Endothelial cell of umbilical vein (primary cell): ENCODE data around the gene SLC7A4. TPM values are rescaled to one million over a fixed set of nuclear protein-coding genes. Genes with fewer than 3 reads are reported as not detected.
"Not testable (repeated sequence)": the region's sequence is repeated elsewhere in the genome, so short reads cannot be mapped to it uniquely, and the experiment has no call there.

Experiments used
- BruUV-seq: library from RNA; stranded (reverse); fragments of 400-500 nt; replicated peaks from 2 replicates; lab custom pipeline; 2021; lab: Mats Ljungman, UMichigan
- CTCF ChIA-PET: fragments of 300-600, 350-600 bp; sonication (Branson Sonifier 250); formaldehyde crosslinking; loops from one replicate; lab custom pipeline; 2021; ENCODE audit warnings: antibody characterized with exemption, inconsistent platforms; lab: Charles Lee
- POLR2A ChIA-PET: fragments of 300-600, 350-600 bp; sonication (Branson Sonifier 250); formaldehyde crosslinking; loops from one replicate; lab custom pipeline; 2021; ENCODE audit warnings: antibody characterized with exemption, inconsistent platforms; lab: Charles Lee
- DNase-seq: peaks from one replicate; pipeline ENCODE4 v3.0.0-alpha.2; 2011; ENCODE audit warnings: low read depth, low spot score
- FAIRE-seq: peaks from 2 replicates; lab custom pipeline; 2011; peaks lifted over from hg19 to GRCh38; lab: Jason Lieb, UNC
- H2AFZ ChIP-seq: 2 replicates; pipeline ENCODE4 v1.6.0; 2012; ENCODE audit warnings: low read depth, low read length, control low read depth, inconsistent platforms
- H3K27ac ChIP-seq: 2 replicates; pipeline ENCODE4 v1.5.1; 2011; ENCODE audit warnings: low read depth, mild to moderate bottlenecking, control low read depth, low read length, moderate library complexity; ENCODE audit not compliant: insufficient read depth
- H3K27me3 ChIP-seq, 2 experiments: 2 replicates each; pipeline versions ENCODE4 v1.6.0 to v1.6.1; 2011; ENCODE audit warnings: low read length in 2 of 2, mixed read lengths in 1 of 2; ENCODE audit not compliant: control insufficient read depth in 2 of 2, insufficient read depth in 2 of 2
- H3K36me3 ChIP-seq, 2 experiments: 2 replicates in 1 of 2; 3 replicates in 1 of 2; pipeline ENCODE4 v1.5.1; 2011; ENCODE audit warnings: low read length in 2 of 2, mild to moderate bottlenecking in 1 of 2, moderate library complexity in 1 of 2; ENCODE audit not compliant: control insufficient read depth in 2 of 2, insufficient read depth in 2 of 2; ENCODE audit errors: extremely low read depth in 1 of 2
- H3K4me1 ChIP-seq: 3 replicates; pipeline ENCODE4 v1.5.1; 2011; ENCODE audit warnings: mild to moderate bottlenecking, low read length; ENCODE audit not compliant: control insufficient read depth, insufficient read depth; ENCODE audit errors: extremely low read depth
- H3K4me2 ChIP-seq: 2 replicates; pipeline ENCODE4 v1.6.1; 2011; ENCODE audit warnings: low read length, control low read depth, mixed read lengths; ENCODE audit not compliant: insufficient read depth
- H3K4me3 ChIP-seq, 3 experiments: fragments of 200-600 bp in 1 of 3; sonication (generic), shearing (Covaris generic) in 1 of 3; replicated peaks in 1 of 3; 2 replicates each; pipeline ENCODE4 v1.5.1; 2011 to 2016; ENCODE audit warnings: control low read depth in 3 of 3, low read length in 3 of 3, mild to moderate bottlenecking in 2 of 3, inconsistent platforms in 1 of 3, low read depth in 1 of 3, moderate library complexity in 1 of 3; ENCODE audit not compliant: insufficient read depth in 1 of 3
- H3K79me2 ChIP-seq: 2 replicates; pipeline ENCODE4 v1.6.0; 2012; ENCODE audit warnings: low read length, inconsistent platforms; ENCODE audit not compliant: control insufficient read depth, insufficient read depth
- H3K9ac ChIP-seq: replicated peaks from 2 replicates; pipeline ENCODE3; 2011; ENCODE audit warnings: low read length, control low read depth; ENCODE audit not compliant: insufficient read depth; ENCODE audit errors: extremely low read depth
- H3K9me1 ChIP-seq: replicated peaks from 3 replicates; pipeline ENCODE4 v1.6.0; 2011; ENCODE audit warnings: mild to moderate bottlenecking, low read length; ENCODE audit not compliant: control insufficient read depth, insufficient read depth; ENCODE audit errors: extremely low read depth
- H3K9me3 ChIP-seq: replicated peaks from 2 replicates; pipeline ENCODE4 v1.5.1; 2012; ENCODE audit warnings: low read length, inconsistent platforms; ENCODE audit not compliant: control insufficient read depth, insufficient read depth
- H4K20me1 ChIP-seq: replicated peaks from 2 replicates; pipeline ENCODE3; 2011; ENCODE audit warnings: mild to moderate bottlenecking, low read length; ENCODE audit not compliant: control insufficient read depth, insufficient read depth; ENCODE audit errors: extremely low read depth
- GATA2 ChIP-seq: IDR thresholded peaks from 2 replicates; pipeline ENCODE4 v1.7.0; 2011; ENCODE audit warnings: low read depth, mild to moderate bottlenecking, moderate library complexity, mixed read lengths, low read length; ENCODE audit not compliant: insufficient read length, insufficient read depth
- JUN ChIP-seq: IDR thresholded peaks from 2 replicates; pipeline ENCODE4 v1.6.1; 2011; ENCODE audit warnings: borderline replicate concordance, low read depth; ENCODE audit not compliant: insufficient read length, insufficient read depth
- MYC ChIP-seq: IDR thresholded peaks from one replicate; pipeline ENCODE4 v1.6.1; 2011; ENCODE audit warnings: mild to moderate bottlenecking, low read depth, low read length
- POLR2A ChIP-seq: IDR thresholded peaks from 2 replicates; pipeline ENCODE4 v1.6.1; 2012; ENCODE audit warnings: low read depth, mild to moderate bottlenecking, control low read depth, low read length
- dilution Hi-C: fragments of 300-500 bp; cut with MboI; formaldehyde crosslinking; loops from one replicate; pipeline ENCODE4 v1.15.0; 2019; ENCODE audit warnings: low sequenced_read_pairs; ENCODE audit not compliant: extremely low pct_ligation_motif_present
- intact Hi-C: fragments of 100-400 bp; cut with micrococcal nuclease; formaldehyde crosslinking; loops from one replicate; pipeline ENCODE4 v1.10.0; 2022
- polyA plus RNA-seq, 4 experiments: library from polyadenylated mRNA; depleted of rRNA in 3 of 4; stranded (reverse) in 3 of 4; unstranded in 1 of 4; fragments of >200 nt; gene quantifications; 2 replicates each; pipeline versions ENCODE4 v1.2.1 to v1.2.3, GENCODE V29; 2011 to 2012; ENCODE audit warnings: missing spikeins in 1 of 4
- total RNA-seq: library from RNA; stranded (reverse); gene quantifications from 2 replicates; pipeline ENCODE4 v1.2.3, GENCODE V29; 2021
- TF ChIP-seq, protein P1 (sequence below): IDR thresholded peaks from 2 replicates; pipeline ENCODE4 v1.6.1; 2011; ENCODE audit not compliant: insufficient read depth, insufficient read length

SLC7A4 gene
- total and polyA plus RNA-seq, 2 donors (not counting 3 experiments of a cell fraction or from before 2014, with no cell fraction given): not detected

DNA sequence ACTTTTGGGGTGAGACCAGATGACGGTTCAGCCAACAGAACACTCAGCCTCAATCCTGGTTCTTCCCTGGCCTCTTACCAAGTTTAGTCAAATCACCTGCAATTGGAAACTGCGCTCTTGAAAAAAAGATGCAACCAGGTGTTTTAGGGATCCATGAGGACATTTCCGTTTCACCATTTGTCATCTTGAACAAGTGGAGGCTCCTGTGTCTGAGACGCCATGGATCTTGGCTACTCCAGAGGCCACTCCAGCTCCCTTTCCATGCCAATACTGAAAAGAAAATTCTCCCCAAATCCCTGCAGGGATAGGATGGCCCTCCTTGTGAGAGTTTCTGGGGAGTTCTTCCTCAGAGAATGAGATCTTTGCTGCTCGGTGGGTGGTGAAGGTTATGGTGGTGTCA is 41.1 kb upstream of the SLC7A4 start:
- H3K27ac ChIP-seq: no peak overlapping the region
- no peak for FAIRE-seq
- intact Hi-C loops (no loop called here), dilution Hi-C loops (no loop called here)
- DNase-seq: no peak
- no peak for TF ChIP-seq MYC
- TF ChIP-seq, protein P1, sequence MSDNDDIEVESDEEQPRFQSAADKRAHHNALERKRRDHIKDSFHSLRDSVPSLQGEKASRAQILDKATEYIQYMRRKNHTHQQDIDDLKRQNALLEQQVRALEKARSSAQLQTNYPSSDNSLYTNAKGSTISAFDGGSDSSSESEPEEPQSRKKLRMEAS: no peak
- no peak for TF ChIP-seq GATA2
- no peak for TF ChIP-seq JUN
- no peak overlapping the region for H3K4me2 ChIP-seq
- no peaks in the 10 kb centered on the region for H3K4me1 ChIP-seq
- no peaks in the 10 kb centered on the region for H3K36me3 ChIP-seq
- H3K9ac ChIP-seq: no peak overlapping the region
- H3K4me3 ChIP-seq: no peak overlapping the region
- no peak overlapping the region for H2AFZ ChIP-seq
- POLR2A ChIA-PET: no interaction called here
- no TSS peak for BruUV-seq
- CTCF ChIA-PET: no interaction called here
- no peaks in the 10 kb centered on the region for H3K9me1 ChIP-seq
- no peaks in the 10 kb centered on the region for H3K27me3 ChIP-seq
- H4K20me1 ChIP-seq: peaks cover 2% of the 10 kb centered on the region
- no peaks in the 10 kb centered on the region for H3K9me3 ChIP-seq
- no peaks in the 10 kb centered on the region for H3K79me2 ChIP-seq

DNA sequence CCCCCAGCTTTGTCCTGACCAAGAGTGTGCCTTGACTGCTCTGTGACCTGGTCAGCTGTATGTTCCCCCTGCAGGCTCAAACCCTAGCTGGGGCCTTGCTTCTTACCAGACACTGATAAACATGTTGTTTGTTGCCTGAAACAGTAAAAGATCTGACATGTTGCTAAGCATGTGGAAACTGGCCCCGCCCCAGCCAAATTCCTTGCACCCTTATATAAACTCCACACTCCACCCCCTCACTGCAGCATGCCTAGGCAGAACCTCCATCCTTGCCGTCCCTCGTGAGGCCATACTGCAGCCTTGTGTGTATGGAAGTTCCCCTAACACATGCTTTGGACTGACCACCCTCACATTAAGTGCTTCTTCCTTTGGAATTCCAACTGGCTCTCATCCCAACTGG is 40.7 kb upstream of the SLC7A4 start:
- FAIRE-seq (no peak), DNase-seq (no peak)
- no peak for TF ChIP-seq GATA2
- no peak for TF ChIP-seq POLR2A
- TF ChIP-seq, protein P1: no peak
- Histone ChIP-seq H3K27me3 (no peaks in the 10 kb centered on the region), H3K27ac (no peak overlapping the region), H3K36me3 (no peaks in the 10 kb centered on the region), H3K79me2 (no peaks in the 10 kb centered on the region), H3K4me2 (no peak overlapping the region), H3K9ac (no peak overlapping the region), H4K20me1 (peaks cover 2% of the 10 kb centered on the region), H3K4me3 (no peak overlapping the region), H3K9me1 (no peaks in the 10 kb centered on the region), H2AFZ (no peak overlapping the region), H3K4me1 (no peaks in the 10 kb centered on the region), H3K9me3 (no peaks in the 10 kb centered on the region)
- dilution Hi-C loops: no loop called here
- intact Hi-C loops: no loop called here
- POLR2A ChIA-PET: no interaction called here
- no TSS peak for BruUV-seq
- CTCF ChIA-PET: no interaction called here

DNA sequence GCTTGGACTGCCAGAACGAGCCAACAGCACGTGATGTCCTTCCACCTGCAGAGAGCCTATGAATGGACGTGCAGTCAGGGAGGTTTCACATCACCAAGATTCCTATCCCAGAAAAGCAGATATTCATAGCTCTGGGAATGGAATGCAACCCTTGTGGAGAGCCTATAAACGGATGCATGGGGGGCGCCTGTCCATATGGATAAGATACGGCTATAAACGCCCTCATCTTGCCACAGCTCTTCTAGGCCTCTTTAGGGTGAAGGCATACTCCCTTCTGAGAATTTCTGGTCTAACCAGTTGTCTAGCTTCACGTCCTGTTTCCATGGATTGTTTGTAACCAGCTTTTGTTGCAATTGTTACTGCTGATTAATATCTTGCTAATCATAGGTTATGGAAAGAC is 39.4 kb upstream of the SLC7A4 start:
- CTCF ChIA-PET: interaction anchor here (1.2 to 1.3 kb wide), 2 partner anchors 25 to 30 kb away, joined by 3 read pairs; no protein-coding TSS in a partner anchor
- DNase-seq, intact Hi-C loops, dilution Hi-C loops, H3K9ac ChIP-seq, H3K9me1 ChIP-seq, H3K4me2 ChIP-seq, H3K4me3 ChIP-seq, H3K27me3 ChIP-seq, H2AFZ ChIP-seq, H3K79me2 ChIP-seq, H3K36me3 ChIP-seq, BruUV-seq, POLR2A ChIA-PET, H3K27ac ChIP-seq, H4K20me1 ChIP-seq, FAIRE-seq, H3K9me3 ChIP-seq, H3K4me1 ChIP-seq: not testable (repeated sequence)
